Measurements from ENCODE around the gene P2RX2. TPM values are rescaled to one million over a fixed set of nuclear protein-coding genes. Genes with fewer than 3 reads are reported as not detected.

P2RX2 gene
- total RNA-seq, 1 experiment from 2014 or later = not detected

DNA sequence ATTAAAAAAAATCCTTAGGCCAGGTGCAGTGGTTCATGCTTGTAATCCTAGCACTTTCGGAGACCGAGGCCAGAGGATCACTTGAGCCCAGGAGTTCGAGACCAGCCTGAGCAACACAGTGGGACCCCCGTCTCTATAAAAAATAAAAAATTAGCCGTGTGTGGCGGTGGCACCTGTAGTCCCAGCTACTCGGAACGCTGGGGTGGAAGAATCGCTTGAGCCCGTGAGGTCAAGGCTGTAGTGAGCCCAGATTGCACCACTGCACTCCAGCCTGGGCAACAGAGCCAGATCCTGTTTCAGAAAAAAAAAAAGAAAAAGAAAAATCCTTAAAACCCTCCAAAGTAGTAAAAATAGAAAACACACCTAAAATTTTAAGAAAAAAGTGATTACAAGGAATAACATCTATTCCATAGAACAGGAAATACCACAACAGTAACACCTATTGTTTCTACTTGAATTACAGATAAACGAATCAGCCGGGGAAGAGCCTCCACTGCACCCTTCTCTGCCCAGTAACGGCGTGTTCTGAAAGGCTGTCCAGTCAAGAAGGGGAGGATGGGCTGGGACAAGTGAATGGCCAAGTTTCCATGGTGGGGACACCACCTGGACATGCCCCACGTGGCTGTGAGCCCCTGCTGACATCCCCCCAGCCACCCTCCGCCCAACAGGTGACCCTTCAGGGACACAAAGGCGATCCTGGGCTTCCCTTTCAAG lies 50.7 kb downstream of the P2RX2 start (continued):
- TF ChIP-seq, protein P1, sequence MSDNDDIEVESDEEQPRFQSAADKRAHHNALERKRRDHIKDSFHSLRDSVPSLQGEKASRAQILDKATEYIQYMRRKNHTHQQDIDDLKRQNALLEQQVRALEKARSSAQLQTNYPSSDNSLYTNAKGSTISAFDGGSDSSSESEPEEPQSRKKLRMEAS (IDR thresholded peaks at IDR 0.05) = no peak
- TF ChIP-seq SRF (IDR thresholded peaks at IDR 0.05; ENCODE audit: low read depth) (no peak), ELF1 (IDR thresholded peaks at IDR 0.05; ENCODE audit: borderline replicate concordance, low read depth) (no peak)

Small RNA genes within 50 kb of the gene (microRNA-seq; reads per million reads assigned to microRNA genes)
- gene MIR6763 (ENCODE audit: borderline number of aligned reads) = 8.9 reads per million, percentile 25 among the genes with 10 or more reads in this experiment

Other genes with a start within 250 kb of the P2RX2 start
- 124 TPM for gene FBRSL1, start 128.6 kb upstream of the P2RX2 start, total RNA-seq (2021; ENCODE audit: unreplicated experiment)
- gene LRCOL1, start 8.2 kb upstream of the P2RX2 start, total RNA-seq (2021; ENCODE audit: unreplicated experiment) = not detected
- 128 TPM for gene POLE, start 68.6 kb downstream of the P2RX2 start, total RNA-seq (2021; ENCODE audit: unreplicated experiment)
- gene PXMP2, start 68.8 kb downstream of the P2RX2 start, total RNA-seq (2021; ENCODE audit: unreplicated experiment) = 30.9 TPM
- 98.3 TPM for gene PGAM5, start 92.1 kb downstream of the P2RX2 start, total RNA-seq (2021; ENCODE audit: unreplicated experiment)
- 68.8 TPM for gene ANKLE2, start 143.1 kb downstream of the P2RX2 start, total RNA-seq (2021; ENCODE audit: unreplicated experiment)
- 35.1 TPM for gene GOLGA3, start 210.1 kb downstream of the P2RX2 start, total RNA-seq (2021; ENCODE audit: unreplicated experiment)

All from HCT116 (cell line).